Fibroblast of mammary gland (primary cell): ENCODE measurements around the gene HDDC3.
A peak's percentile ranks its signal among the peaks of the same experiment; 100 is the strongest.

ENCODE experiments used
- DNase-seq: peaks from one replicate; pipeline ENCODE4 v3.0.0-alpha.2; 2010; ENCODE audit warnings: low read depth
- H3K4me3 ChIP-seq: 2 replicates; pipeline ENCODE4 v1.5.1; 2011; ENCODE audit warnings: low read depth, mild to moderate bottlenecking, low read length, moderate library complexity; ENCODE audit not compliant: control insufficient read depth
- TF ChIP-seq, protein P1 (sequence below): conservative IDR thresholded peaks from 2 replicates; pipeline ENCODE4 v1.5.1; 2011; ENCODE audit warnings: low read depth, low read length, inconsistent platforms; ENCODE audit not compliant: control insufficient read depth, insufficient read depth

Gene HDDC3, protein sequence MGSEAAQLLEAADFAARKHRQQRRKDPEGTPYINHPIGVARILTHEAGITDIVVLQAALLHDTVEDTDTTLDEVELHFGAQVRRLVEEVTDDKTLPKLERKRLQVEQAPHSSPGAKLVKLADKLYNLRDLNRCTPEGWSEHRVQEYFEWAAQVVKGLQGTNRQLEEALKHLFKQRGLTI

DNA sequence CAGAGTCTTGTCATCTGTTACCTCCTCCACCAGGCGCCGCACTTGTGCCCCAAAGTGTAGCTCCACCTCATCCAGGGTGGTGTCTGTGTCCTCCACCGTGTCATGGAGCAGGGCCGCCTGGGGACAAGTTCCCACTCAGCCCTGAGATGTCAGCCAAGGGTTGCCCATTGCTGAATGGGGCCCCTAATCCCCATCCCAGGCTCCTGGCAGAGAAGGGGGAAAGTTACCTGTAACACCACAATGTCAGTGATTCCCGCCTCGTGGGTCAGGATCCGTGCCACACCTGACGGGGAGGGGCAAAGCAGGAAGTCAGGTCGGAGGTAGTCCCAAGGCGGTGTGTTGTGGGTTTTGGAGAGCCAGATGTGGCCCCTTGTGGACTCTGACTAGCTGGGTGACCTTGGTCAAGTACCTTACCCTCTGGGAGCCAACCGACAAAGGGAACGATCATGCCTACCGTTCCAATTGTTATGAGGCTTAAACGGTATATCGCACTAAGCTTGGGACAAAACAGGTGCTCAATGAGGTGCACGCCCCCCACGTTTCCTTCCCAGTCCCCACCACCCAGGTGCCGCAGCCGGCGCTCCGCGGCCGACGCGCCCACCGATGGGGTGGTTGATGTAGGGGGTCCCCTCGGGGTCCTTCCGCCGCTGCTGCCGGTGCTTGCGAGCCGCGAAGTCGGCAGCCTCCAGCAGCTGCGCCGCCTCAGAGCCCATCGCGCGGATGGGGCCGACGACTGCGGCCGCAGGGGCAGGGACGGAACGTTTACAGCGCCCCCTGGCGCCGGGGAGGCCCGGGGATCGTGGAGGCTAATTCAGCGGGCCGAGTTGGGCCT is at the start of gene HDDC3:
TSS of gene HDDC3 (minus strand) at position 722 of the 832 bp plus-strand sequence. CDS start at position 713, 9 bp downstream.
- peak; percentile 76 for DNase-seq
- TF ChIP-seq, protein P1, sequence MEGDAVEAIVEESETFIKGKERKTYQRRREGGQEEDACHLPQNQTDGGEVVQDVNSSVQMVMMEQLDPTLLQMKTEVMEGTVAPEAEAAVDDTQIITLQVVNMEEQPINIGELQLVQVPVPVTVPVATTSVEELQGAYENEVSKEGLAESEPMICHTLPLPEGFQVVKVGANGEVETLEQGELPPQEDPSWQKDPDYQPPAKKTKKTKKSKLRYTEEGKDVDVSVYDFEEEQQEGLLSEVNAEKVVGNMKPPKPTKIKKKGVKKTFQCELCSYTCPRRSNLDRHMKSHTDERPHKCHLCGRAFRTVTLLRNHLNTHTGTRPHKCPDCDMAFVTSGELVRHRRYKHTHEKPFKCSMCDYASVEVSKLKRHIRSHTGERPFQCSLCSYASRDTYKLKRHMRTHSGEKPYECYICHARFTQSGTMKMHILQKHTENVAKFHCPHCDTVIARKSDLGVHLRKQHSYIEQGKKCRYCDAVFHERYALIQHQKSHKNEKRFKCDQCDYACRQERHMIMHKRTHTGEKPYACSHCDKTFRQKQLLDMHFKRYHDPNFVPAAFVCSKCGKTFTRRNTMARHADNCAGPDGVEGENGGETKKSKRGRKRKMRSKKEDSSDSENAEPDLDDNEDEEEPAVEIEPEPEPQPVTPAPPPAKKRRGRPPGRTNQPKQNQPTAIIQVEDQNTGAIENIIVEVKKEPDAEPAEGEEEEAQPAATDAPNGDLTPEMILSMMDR: peak; percentile 64
- peak within 1 kb of the TSS; percentile 83 for H3K4me3 ChIP-seq

DNA sequence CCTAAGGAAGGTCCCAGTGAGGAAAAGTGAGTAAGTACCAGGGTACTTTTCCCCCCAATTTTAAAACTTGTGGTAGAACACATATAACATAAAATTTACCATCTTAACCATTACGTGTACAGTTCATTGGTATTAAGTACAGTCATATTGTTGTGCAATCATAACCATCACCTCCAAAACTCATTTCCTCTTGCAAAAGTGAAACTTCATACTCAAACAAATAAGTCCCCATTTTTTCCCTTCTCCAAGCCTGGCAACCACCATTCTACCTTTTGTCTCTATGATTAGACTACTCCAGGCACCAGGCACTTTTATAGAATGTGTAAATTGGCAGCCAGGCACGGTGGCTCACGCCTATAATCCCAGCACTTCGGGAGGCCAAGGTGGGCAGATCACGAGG is 49.8 kb upstream of the HDDC3 start:
- TF ChIP-seq, protein P1: no peak
- peak; percentile 66 for DNase-seq
- H3K4me3 ChIP-seq: no peak overlapping the region

DNA sequence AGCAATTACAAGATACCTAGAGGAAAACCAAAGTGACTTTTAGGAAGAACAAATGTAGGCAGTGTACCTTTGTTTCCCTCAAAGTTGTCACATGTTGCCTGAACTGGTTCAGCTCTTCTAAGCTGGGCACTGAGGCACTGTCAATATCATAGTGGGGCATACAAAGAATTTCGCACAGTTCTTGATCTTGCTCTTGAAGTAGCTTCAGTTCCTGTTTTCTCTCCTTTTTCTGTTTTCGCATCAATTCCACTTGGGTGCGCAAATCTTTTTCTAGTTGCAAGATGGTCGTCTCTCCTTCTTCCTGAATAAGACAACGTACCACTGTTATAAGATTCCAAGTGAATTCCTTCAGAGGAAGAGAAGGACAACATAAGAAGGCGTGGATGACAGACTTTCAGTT is 49.3 kb upstream of the HDDC3 start:
- TF ChIP-seq, protein P1: no peak
- DNase-seq: no peak

DNA sequence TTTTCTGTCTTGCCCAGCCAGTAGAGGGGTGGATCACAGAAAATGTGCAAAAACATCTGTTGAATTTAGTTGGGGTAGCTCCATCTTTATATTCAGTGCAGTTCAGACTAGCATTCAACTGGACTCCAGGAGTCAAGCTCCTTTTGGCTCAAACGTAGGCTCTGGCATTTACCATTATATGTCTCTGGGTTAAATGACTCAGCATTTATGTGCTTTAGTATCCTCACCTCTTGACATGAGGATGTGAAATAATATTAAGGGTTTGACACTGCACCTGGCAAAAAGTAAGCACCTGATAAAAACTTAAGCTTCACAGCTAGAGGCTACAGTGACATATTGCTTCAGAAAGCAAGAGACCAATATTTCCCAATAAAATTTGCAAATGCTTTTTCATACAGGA is 47.2 kb upstream of the HDDC3 start:
- no peak overlapping the region for H3K4me3 ChIP-seq
- TF ChIP-seq, protein P1: no peak
- DNase-seq: no peak

More for the DNA sequence above, 49.3 kb upstream of the HDDC3 start:
- no peak overlapping the region for H3K4me3 ChIP-seq

DNA sequence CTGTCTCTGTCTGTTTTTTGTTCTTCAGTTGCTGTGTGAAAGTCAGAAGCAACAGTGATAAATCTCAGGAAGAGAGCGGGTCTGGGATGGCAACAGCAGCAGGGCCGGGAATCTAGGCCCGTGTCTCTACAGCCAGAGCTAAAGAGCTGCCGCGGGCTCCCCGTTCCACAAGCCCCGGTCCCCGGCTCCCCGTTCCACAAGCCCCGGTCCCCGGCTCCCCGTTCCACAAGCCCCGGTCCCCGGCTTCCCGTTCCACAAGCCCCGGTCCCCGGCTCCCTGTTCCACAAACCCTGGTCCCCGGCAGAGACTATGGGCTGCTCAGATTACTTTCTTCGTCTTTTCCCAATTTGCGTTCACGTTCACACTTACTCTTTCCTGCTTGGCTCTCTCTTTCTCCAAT is 41.9 kb upstream of the HDDC3 start:
- no peak overlapping the region for H3K4me3 ChIP-seq
- TF ChIP-seq, protein P1: no peak
- no peak for DNase-seq

DNA sequence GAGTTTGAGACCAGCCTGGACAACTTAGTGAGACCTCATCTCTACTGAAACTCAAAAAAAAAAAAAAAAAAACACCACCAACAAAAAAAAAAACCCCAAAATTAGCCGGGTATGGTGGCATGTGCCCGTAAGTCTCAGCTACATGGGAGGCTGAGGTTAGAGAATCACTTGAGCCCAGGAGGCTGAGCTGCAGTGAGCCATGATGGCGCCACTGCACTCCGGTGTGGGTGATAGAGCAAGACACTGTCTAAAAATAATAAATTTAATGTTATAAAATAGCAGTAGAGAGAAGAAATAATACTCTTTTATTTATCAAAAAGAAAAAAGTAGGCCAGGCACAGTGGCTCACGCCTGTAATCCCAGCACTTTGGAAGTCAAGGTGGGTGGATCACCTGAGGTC is 39.8 kb upstream of the HDDC3 start:
- TF ChIP-seq, protein P1: no peak
- H3K4me3 ChIP-seq: no peak overlapping the region
- no peak for DNase-seq
